ENCODE data around the gene PRKCH. TPM values are rescaled to one million over a fixed set of nuclear protein-coding genes. Genes with fewer than 3 reads are reported as not detected.

PRKCH gene
- total and polyA plus RNA-seq, 3 donors from 2014 or later = 15.0 to 26.8 (median 25.4) TPM

- Histone ChIP-seq H3K27me3 (no peaks in the 10 kb centered on the region), H3K9me3 (no peaks in the 10 kb centered on the region), H3K4me3 (no peak overlapping the region), H3K4me1 (peaks cover 43% of the 10 kb centered on the region), H3K36me3 (ENCODE audit: low read depth, missing control alignments) (no peaks in the 10 kb centered on the region), H3K27ac (peak overlapping the region; percentile 23 to 47)
- DNase-seq = no peak
- TF ChIP-seq POLR2A (IDR thresholded peaks at IDR 0.05) (no peak), CTCF (IDR thresholded peaks at IDR 0.05) (no peak)
- intact Hi-C loops (cut with DNase I; ENCODE audit: low total_unique reads) = loop anchor here (10.0 kb wide), 1 partner anchor 263 kb away; no protein-coding TSS in a partner anchor
- WGBS, 2 donors = 29 to 38% methylated on average over 8 of the region's 8 CpGs
Measured at GRCh38 chr14:61472011-61472672, 150.8 kb downstream of the PRKCH start.

GRCh38 chr14:61472801-61473376 is 151.5 kb downstream of the PRKCH start:
- WGBS, 2 donors = 81 to 84% methylated on average over 3 of the region's 3 CpGs
- Histone ChIP-seq H3K27me3 (no peaks in the 10 kb centered on the region), H3K4me1 (peaks cover 45% of the 10 kb centered on the region), H3K9me3 (no peaks in the 10 kb centered on the region), H3K27ac (no peak overlapping the region), H3K36me3 (ENCODE audit: low read depth, missing control alignments) (no peaks in the 10 kb centered on the region), H3K4me3 (no peak overlapping the region)
- intact Hi-C loops (cut with DNase I; ENCODE audit: low total_unique reads) = loop anchor here (10.0 kb wide), 1 partner anchor 262 kb away; no protein-coding TSS in a partner anchor
- DNase-seq = no peak
- TF ChIP-seq CTCF (IDR thresholded peaks at IDR 0.05) (no peak), POLR2A (IDR thresholded peaks at IDR 0.05) (no peak)

GRCh38 chr14:61474015-61474414 is 152.6 kb downstream of the PRKCH start:
- intact Hi-C loops (cut with DNase I; ENCODE audit: low total_unique reads) = loop anchor here (10.0 kb wide), 1 partner anchor 261 kb away; no protein-coding TSS in a partner anchor
- Histone ChIP-seq H3K36me3 (ENCODE audit: low read depth, missing control alignments) (no peaks in the 10 kb centered on the region), H3K27me3 (no peaks in the 10 kb centered on the region), H3K27ac (no peak overlapping the region), H3K4me1 (peaks cover 54% of the 10 kb centered on the region), H3K9me3 (no peaks in the 10 kb centered on the region), H3K4me3 (no peak overlapping the region)
- no peak for TF ChIP-seq POLR2A (IDR thresholded peaks at IDR 0.05)
- DNase-seq = no peak
- 0 to 5% methylated on average over 1 of the region's 1 CpG for WGBS, 2 donors

GRCh38 chr14:61474701-61475100 is 153.3 kb downstream of the PRKCH start:
- Histone ChIP-seq H3K4me1 (peaks cover 57% of the 10 kb centered on the region), H3K27me3 (no peaks in the 10 kb centered on the region), H3K4me3 (no peak overlapping the region), H3K36me3 (ENCODE audit: low read depth, missing control alignments) (no peaks in the 10 kb centered on the region), H3K27ac (peak overlapping the region in 1 of 2 donors; percentile 1), H3K9me3 (no peaks in the 10 kb centered on the region)
- no peak for DNase-seq
- intact Hi-C loops (cut with DNase I; ENCODE audit: low total_unique reads) = loop anchor here (10.0 kb wide), 1 partner anchor 260 kb away; no protein-coding TSS in a partner anchor
- TF ChIP-seq POLR2A (IDR thresholded peaks at IDR 0.05) (no peak), CTCF (IDR thresholded peaks at IDR 0.05) (no peak)
- WGBS, 2 donors = 78 to 90% methylated on average over 3 of the region's 3 CpGs

- Histone ChIP-seq H3K27me3 (no peaks in the 10 kb centered on the region), H3K9me3 (no peaks in the 10 kb centered on the region), H3K27ac (peak overlapping the region; percentile 78 to 87), H3K4me3 (no peak overlapping the region), H3K36me3 (ENCODE audit: low read depth, missing control alignments) (no peaks in the 10 kb centered on the region), H3K4me1 (peaks cover 52% of the 10 kb centered on the region)
- 28% methylated on average over 4 of the region's 4 CpGs for WGBS, 2 donors
- DNase-seq = no peak
- peak; percentile 67 to 78 (median 72) for TF ChIP-seq CTCF (IDR thresholded peaks at IDR 0.05)
- no peak for TF ChIP-seq POLR2A (IDR thresholded peaks at IDR 0.05)
- intact Hi-C loops (cut with DNase I; ENCODE audit: low total_unique reads) = loop anchor here (10.0 kb wide), 1 partner anchor 259 kb away; no protein-coding TSS in a partner anchor
Measured at GRCh38 chr14:61475316-61475715, 153.9 kb downstream of the PRKCH start.
